PC-9 (cell line): Measurements from ENCODE around the gene MCAT. TPM values are rescaled to one million over a fixed set of nuclear protein-coding genes. Genes with fewer than 3 reads are reported as not detected.

Source experiments
- BruUV-seq: library from RNA; stranded (reverse); fragments of 400-500 nt; replicated peaks from 2 replicates; lab custom pipeline; 2021; lab: Mats Ljungman, UMichigan
- CTCF ChIA-PET: fragments of 300-600 bp; sonication (Branson Sonifier 250); formaldehyde crosslinking; loops from one replicate; lab custom pipeline; 2022; ENCODE audit warnings: antibody characterized with exemption; lab: Charles Lee
- POLR2A ChIA-PET: fragments of 300-600 bp; sonication (Branson Sonifier 250); formaldehyde crosslinking; loops from one replicate; lab custom pipeline; 2022; ENCODE audit warnings: antibody characterized with exemption; ENCODE audit not compliant: unreplicated experiment; lab: Charles Lee
- DNase-seq, 2 experiments: peaks; one replicate each; pipeline versions ENCODE4 v3.0.0 to v3.0.0-alpha.2; 2015 to 2022; ENCODE audit warnings: mixed read lengths in 1 of 2
- H2AFZ ChIP-seq: fragments of 200-600 bp; sonication (generic); 2 replicates; pipeline ENCODE4 v1.8.1; 2017; ENCODE audit warnings: antibody characterized with exemption
- H3F3A ChIP-seq: fragments of 200-600 bp; sonication (generic); 2 replicates; pipeline ENCODE4 v1.8.1; 2017; ENCODE audit warnings: antibody characterized with exemption, mild to moderate bottlenecking, low read depth; ENCODE audit not compliant: insufficient read depth
- H3K27ac ChIP-seq: fragments of 200-600 bp; sonication (generic); 2 replicates; pipeline ENCODE4 v1.6.1; 2016; ENCODE audit warnings: mixed run types
- H3K27me3 ChIP-seq: fragments of 200-600 bp; sonication (generic); 2 replicates; pipeline ENCODE4 v1.6.1; 2016; ENCODE audit warnings: low read depth, mixed run types; ENCODE audit not compliant: insufficient read depth
- H3K36me3 ChIP-seq: fragments of 200-600 bp; sonication (generic); 2 replicates; pipeline ENCODE4 v1.6.1; 2016; ENCODE audit warnings: low read depth, mixed run types
- H3K4me1 ChIP-seq: fragments of 200-600 bp; sonication (generic); replicated peaks from 2 replicates; pipeline ENCODE4 v1.6.1; 2016; ENCODE audit warnings: mixed run types; ENCODE audit not compliant: insufficient read depth
- H3K4me2 ChIP-seq: fragments of 200-600 bp; sonication (generic); 2 replicates; pipeline ENCODE4 v1.6.1; 2017; ENCODE audit warnings: mixed run types
- H3K4me3 ChIP-seq: fragments of 200-600 bp; sonication (generic); 2 replicates; pipeline ENCODE4 v1.6.1; 2016; ENCODE audit warnings: mixed run types
- H3K79me2 ChIP-seq: fragments of 200-600 bp; sonication (generic); 2 replicates; pipeline ENCODE4 v1.6.1; 2017; ENCODE audit warnings: low read depth, mixed run types
- H3K9me2 ChIP-seq: fragments of 200-600 bp; sonication (generic); 2 replicates; pipeline ENCODE4 v1.8.1; 2017; ENCODE audit warnings: mild to moderate bottlenecking; ENCODE audit not compliant: insufficient read depth
- H3K9me3 ChIP-seq: fragments of 200-600 bp; sonication (generic); 2 replicates; pipeline ENCODE4 v1.8.1; 2016; ENCODE audit warnings: low read depth; ENCODE audit not compliant: insufficient read depth
- H4K20me1 ChIP-seq: fragments of 200-600 bp; sonication (generic); 2 replicates; pipeline ENCODE4 v1.8.1; 2017; ENCODE audit not compliant: insufficient read depth
- CTCF ChIP-seq: fragments of 200-600 bp; sonication (generic); conservative IDR thresholded peaks from 2 replicates; pipeline ENCODE4 v1.6.1; 2017; ENCODE audit warnings: mixed run types, antibody characterized with exemption, mild to moderate bottlenecking, moderate library complexity
- EZH2 ChIP-seq: fragments of 200-600 bp; sonication (generic); IDR thresholded peaks from 2 replicates; pipeline ENCODE4 v1.8.0; 2017; ENCODE audit warnings: antibody characterized with exemption, low read depth
- intact Hi-C: fragments of 100-400 bp; cut with micrococcal nuclease; formaldehyde crosslinking; loops from one replicate; pipeline ENCODE4 v1.10.0; 2022; ENCODE audit not compliant: unreplicated experiment
- total RNA-seq: library from RNA; stranded (reverse); gene quantifications from 2 replicates; pipeline ENCODE4 v1.2.3, GENCODE V29; 2021

MCAT gene
- total RNA-seq, 1 experiment from 2014 or later = 31.4 TPM

DNA sequence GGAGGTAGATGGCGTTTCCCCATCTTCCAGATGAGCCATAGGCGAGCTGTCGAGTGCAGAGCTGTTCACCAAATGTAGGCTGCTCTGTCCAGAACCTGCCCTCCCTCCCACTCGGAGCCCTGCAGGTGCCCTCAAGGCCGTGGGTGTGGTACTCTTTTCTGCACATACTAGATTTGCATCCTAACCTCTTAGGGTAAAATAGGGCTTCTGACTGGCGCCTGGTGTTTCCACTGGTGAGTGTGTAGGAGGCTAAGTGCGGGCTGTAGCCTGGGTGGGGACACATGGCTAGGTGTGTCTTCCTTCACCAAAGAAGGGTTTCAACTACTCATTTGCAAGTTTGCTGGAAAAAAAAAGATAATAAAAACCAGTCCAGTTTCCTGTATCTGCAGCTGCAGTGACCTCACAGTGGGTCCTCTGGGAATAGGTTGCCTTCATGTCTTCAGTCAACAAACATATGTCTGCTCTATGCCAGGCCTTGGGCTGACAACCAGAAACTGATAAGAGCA lies 24.2 kb downstream of the MCAT start:
- POLR2A ChIA-PET = no interaction called here
- H2AFZ ChIP-seq = no peak overlapping the region
- no peaks in the 10 kb centered on the region; the same call in 1 of the 2 replicates for H3F3A ChIP-seq
- H3K4me2 ChIP-seq = no peak overlapping the region
- no peaks in the 10 kb centered on the region for H3K27me3 ChIP-seq
- intact Hi-C loops = no loop called here
- peaks cover 10% of the 10 kb centered on the region; the same call in 1 of the 2 replicates for H3K4me1 ChIP-seq
- no TSS peak for BruUV-seq
- no peak overlapping the region for H3K27ac ChIP-seq
- no peak overlapping the region for H3K4me3 ChIP-seq
- no peaks in the 10 kb centered on the region for H3K9me3 ChIP-seq
- H3K79me2 ChIP-seq = no peaks in the 10 kb centered on the region
- TF ChIP-seq EZH2 (no peak), CTCF (no peak)
- H4K20me1 ChIP-seq = no peaks in the 10 kb centered on the region
- H3K36me3 ChIP-seq = no peaks in the 10 kb centered on the region
- no peak for DNase-seq
- H3K9me2 ChIP-seq = no peaks in the 10 kb centered on the region
- CTCF ChIA-PET = interaction anchor here (0.6 kb wide), 1 partner anchor 429 kb away, joined by 4 read pairs; no protein-coding TSS in a partner anchor

GRCh38 chr22:43118024-43118849 lies 25.0 kb downstream of the MCAT start:
- Histone ChIP-seq H3K27ac (no peak overlapping the region), H3K4me1 (peaks cover 13% of the 10 kb centered on the region; the same call in 1 of the 2 replicates), H3K36me3 (no peaks in the 10 kb centered on the region), H3K9me2 (no peaks in the 10 kb centered on the region), H3K27me3 (no peaks in the 10 kb centered on the region), H3F3A (no peaks in the 10 kb centered on the region; the same call in 1 of the 2 replicates), H3K4me2 (no peak overlapping the region), H3K9me3 (no peaks in the 10 kb centered on the region), H2AFZ (no peak overlapping the region), H3K4me3 (no peak overlapping the region), H4K20me1 (no peaks in the 10 kb centered on the region), H3K79me2 (no peaks in the 10 kb centered on the region)
- TF ChIP-seq EZH2 (no peak), CTCF (no peak)
- CTCF ChIA-PET = interaction anchor here (0.6 kb wide), 1 partner anchor 429 kb away, joined by 4 read pairs; no protein-coding TSS in a partner anchor
- intact Hi-C loops = no loop called here
- POLR2A ChIA-PET = no interaction called here
- DNase-seq = peak in 1 of 2 experiments; percentile 27
- no TSS peak for BruUV-seq

DNA sequence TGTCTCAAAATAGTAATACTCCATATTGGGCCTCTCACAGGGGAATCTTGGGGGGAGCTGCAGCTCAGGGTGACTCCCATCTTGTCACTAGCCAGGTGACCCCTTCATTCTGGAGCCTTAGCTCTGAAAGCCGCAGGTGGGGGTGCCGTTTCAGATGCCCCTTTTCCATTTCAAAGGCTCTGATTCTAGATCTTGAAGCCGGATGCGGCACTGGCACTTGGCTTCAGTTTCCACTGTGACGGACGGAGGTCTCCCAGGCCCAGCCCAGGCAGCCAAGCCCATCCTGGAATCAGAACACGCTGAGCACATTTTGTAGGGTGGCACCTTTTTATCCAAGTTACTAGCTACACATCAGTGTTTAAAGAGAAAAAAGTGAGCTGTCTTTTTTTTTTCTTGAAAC lies 26.3 kb downstream of the MCAT start:
- no peaks in the 10 kb centered on the region for H4K20me1 ChIP-seq
- H3K79me2 ChIP-seq = no peaks in the 10 kb centered on the region
- H3F3A ChIP-seq = no peaks in the 10 kb centered on the region
- no peaks in the 10 kb centered on the region for H3K36me3 ChIP-seq
- intact Hi-C loops = no loop called here
- H3K4me3 ChIP-seq = no peak overlapping the region
- H3K9me3 ChIP-seq = no peaks in the 10 kb centered on the region
- no peaks in the 10 kb centered on the region for H3K27me3 ChIP-seq
- H3K4me1 ChIP-seq = peaks cover 13% of the 10 kb centered on the region; the same call in 1 of the 2 replicates
- TF ChIP-seq CTCF (no peak), EZH2 (no peak)
- no TSS peak for BruUV-seq
- ChIA-PET CTCF (interaction anchor here (0.6 to 0.7 kb wide), 2 partner anchors 51 to 660 kb away, joined by 3 to 9 read pairs; no protein-coding TSS in a partner anchor), POLR2A (interaction anchor here (0.7 kb wide), 1 partner anchor 16 kb away, joined by 8 read pairs; no protein-coding TSS in a partner anchor)
- no peak overlapping the region for H3K27ac ChIP-seq
- no peak overlapping the region for H3K4me2 ChIP-seq
- H2AFZ ChIP-seq = no peak overlapping the region
- no peaks in the 10 kb centered on the region for H3K9me2 ChIP-seq
- no peak for DNase-seq
